ENCODE results near the gene SOD3. TPM values are rescaled to one million over a fixed set of nuclear protein-coding genes. Genes with fewer than 3 reads are reported as not detected.

The SOD3 gene
- total and polyA plus RNA-seq, 7 donors, result 3.2 to 164 (median 45.3) TPM

DNA sequence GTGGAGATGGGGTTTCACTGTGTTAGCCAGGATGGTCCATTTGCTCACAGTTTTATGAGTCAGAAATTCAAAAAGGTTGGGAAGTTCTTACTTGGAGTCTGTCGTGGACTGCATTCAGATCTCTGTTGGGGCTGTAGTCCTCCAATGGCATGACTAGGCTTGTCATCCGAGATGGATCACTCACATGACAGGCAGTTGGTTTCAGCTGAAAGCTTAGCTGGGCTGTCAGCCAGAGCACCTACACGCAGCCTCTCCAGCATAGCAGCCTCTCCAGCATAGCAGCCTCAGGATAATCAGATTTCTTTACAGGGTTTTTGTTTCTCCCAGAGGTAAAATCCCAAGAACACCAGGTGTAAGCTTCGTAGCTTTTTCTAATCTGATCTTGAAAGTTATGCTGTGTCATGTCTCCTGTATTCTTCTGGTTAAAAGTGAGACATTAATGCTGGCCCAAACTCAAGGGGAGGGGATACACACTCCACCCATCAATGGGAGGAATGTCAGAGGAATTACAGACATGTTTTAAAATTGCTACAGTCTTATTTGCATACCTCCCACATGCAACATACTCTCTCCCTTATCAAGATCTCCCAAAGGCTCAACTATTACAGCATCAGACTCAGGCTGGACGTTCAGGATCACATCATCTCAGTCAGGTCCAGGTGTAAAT lies 31.6 kb upstream of the SOD3 start:
- peaks cover 0 to 23% (median 9%) of the 10 kb centered on the region in 4 donors for H3K4me1 ChIP-seq
- H3K27ac ChIP-seq, result peak overlapping the region in 1 of 4 donors; percentile 64
- no peak for DNase-seq
- H3K4me3 ChIP-seq, result no peak overlapping the region
- H3K9me3 ChIP-seq, result no peaks in the 10 kb centered on the region
- TF ChIP-seq POLR2AphosphoS5 (IDR thresholded peaks at IDR 0.05), result no peak
- TF ChIP-seq EP300 (IDR thresholded peaks at IDR 0.05), result no peak
- TF ChIP-seq, protein P1, sequence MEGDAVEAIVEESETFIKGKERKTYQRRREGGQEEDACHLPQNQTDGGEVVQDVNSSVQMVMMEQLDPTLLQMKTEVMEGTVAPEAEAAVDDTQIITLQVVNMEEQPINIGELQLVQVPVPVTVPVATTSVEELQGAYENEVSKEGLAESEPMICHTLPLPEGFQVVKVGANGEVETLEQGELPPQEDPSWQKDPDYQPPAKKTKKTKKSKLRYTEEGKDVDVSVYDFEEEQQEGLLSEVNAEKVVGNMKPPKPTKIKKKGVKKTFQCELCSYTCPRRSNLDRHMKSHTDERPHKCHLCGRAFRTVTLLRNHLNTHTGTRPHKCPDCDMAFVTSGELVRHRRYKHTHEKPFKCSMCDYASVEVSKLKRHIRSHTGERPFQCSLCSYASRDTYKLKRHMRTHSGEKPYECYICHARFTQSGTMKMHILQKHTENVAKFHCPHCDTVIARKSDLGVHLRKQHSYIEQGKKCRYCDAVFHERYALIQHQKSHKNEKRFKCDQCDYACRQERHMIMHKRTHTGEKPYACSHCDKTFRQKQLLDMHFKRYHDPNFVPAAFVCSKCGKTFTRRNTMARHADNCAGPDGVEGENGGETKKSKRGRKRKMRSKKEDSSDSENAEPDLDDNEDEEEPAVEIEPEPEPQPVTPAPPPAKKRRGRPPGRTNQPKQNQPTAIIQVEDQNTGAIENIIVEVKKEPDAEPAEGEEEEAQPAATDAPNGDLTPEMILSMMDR (IDR thresholded peaks at IDR 0.05), result no peak
- no peak for TF ChIP-seq POLR2A (IDR thresholded peaks at IDR 0.05)
- H3K27me3 ChIP-seq, result no peaks in the 10 kb centered on the region
- intact Hi-C loops (cut with DNase I), result no loop called here
- 75 to 80% methylated on average over 5 of the region's 5 CpGs for WGBS, 2 donors
- no peaks in the 10 kb centered on the region for H3K36me3 ChIP-seq

DNA sequence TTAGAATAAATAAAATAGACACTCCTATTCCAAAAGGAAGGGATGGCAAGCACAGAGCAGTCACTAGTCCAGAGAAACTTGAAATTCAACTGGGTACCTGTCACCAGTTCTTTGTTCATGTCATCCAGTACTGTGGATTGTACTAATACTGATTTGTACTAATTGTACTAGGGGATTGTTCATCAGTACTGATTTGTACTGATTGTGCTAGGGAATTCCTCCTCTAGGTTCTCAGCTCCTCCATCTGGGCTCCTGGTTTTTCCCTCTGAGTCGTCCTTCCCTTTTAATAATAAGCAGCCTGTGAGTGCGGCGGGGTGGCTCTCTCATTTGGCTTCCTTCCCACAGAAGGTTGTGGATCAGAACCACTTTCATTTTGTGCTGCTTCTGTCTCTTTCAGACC lies 31.0 kb upstream of the SOD3 start:
- 79 to 80% methylated on average over 3 of the region's 3 CpGs for WGBS, 2 donors
- H3K27me3 ChIP-seq, result no peaks in the 10 kb centered on the region
- peaks cover 0 to 23% (median 9%) of the 10 kb centered on the region in 4 donors for H3K4me1 ChIP-seq
- no peak overlapping the region for H3K4me3 ChIP-seq
- TF ChIP-seq POLR2A (IDR thresholded peaks at IDR 0.05), result no peak
- no peak for TF ChIP-seq EP300 (IDR thresholded peaks at IDR 0.05)
- TF ChIP-seq POLR2AphosphoS5 (IDR thresholded peaks at IDR 0.05), result no peak
- TF ChIP-seq, protein P1 (IDR thresholded peaks at IDR 0.05), result no peak
- peak overlapping the region in 2 of 4 donors; percentile 17 to 64 for H3K27ac ChIP-seq
- no peaks in the 10 kb centered on the region for H3K9me3 ChIP-seq
- no peaks in the 10 kb centered on the region for H3K36me3 ChIP-seq
- no peak for DNase-seq
- intact Hi-C loops (cut with DNase I), result no loop called here

DNA sequence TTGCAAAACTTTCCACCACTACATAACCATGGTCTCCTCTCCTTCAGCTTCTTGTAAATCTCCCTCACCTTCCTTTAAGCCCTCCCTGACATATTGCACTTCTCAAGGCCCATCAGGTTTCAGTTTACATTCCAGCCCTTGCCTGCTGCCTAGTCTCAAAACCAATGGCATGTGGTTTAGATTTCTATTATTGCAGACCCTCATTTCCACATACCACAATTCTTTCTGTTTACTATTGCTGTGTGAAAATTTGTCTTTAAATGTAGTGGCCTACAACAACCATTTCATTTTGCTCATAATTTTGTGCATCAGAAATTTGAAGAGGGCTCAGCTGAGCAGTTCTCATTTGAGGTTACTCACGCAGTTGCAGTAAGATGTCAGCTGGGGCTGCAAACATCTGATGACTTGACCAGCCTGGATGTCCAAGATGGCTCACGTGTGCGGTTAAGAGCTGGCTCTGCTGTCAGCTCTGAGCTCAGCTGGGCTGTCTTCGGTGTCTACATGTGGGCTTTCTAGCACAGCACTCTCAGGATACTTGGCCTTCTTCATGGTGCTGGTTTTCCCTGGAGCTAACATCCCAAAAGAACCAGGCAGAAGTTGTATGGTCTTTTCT lies 29.9 kb upstream of the SOD3 start:
- peak overlapping the region in 3 of 4 donors; percentile 17 to 64 (median 49) for H3K27ac ChIP-seq
- no peak overlapping the region for H3K4me3 ChIP-seq
- peaks cover 0 to 32% (median 12%) of the 10 kb centered on the region in 4 donors for H3K4me1 ChIP-seq
- no peak for DNase-seq
- H3K36me3 ChIP-seq, result no peaks in the 10 kb centered on the region
- TF ChIP-seq POLR2A (IDR thresholded peaks at IDR 0.05) (no peak), POLR2AphosphoS5 (IDR thresholded peaks at IDR 0.05) (no peak), EP300 (IDR thresholded peaks at IDR 0.05) (no peak)
- TF ChIP-seq, protein P1 (IDR thresholded peaks at IDR 0.05), result no peak
- WGBS, 2 donors, result 79 to 88% methylated on average over 4 of the region's 4 CpGs
- H3K27me3 ChIP-seq, result no peaks in the 10 kb centered on the region
- H3K9me3 ChIP-seq, result no peaks in the 10 kb centered on the region
- intact Hi-C loops (cut with DNase I), result no loop called here

DNA sequence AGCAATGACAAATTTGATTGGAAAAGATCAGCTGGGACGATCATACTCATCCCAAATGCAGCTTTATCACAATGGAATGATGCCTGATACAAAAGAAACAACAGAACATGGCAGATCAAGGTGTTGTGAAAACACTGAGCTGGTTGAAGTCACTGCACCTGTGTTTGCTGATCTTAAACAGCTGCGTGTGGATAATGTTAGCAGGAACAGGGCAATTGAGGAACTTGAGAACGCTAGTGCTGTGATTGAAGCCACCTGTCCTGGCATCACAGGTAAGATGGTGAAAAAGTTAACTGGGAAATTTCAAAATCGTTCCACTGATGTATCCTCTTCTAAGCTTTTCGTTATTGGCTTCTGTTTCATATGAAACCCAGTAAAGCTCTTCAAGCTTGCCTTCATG lies 27.4 kb upstream of the SOD3 start:
- Histone ChIP-seq H3K36me3 (no peaks in the 10 kb centered on the region), H3K27me3 (no peaks in the 10 kb centered on the region), H3K9me3 (no peaks in the 10 kb centered on the region), H3K4me1 (peaks cover 0 to 43% (median 20%) of the 10 kb centered on the region in 4 donors), H3K27ac (no peak overlapping the region), H3K4me3 (no peak overlapping the region)
- no peak for DNase-seq
- TF ChIP-seq POLR2A (IDR thresholded peaks at IDR 0.05) (no peak), POLR2AphosphoS5 (IDR thresholded peaks at IDR 0.05) (no peak)
- intact Hi-C loops (cut with DNase I), result no loop called here
- 31 to 74% methylated on average over 5 of the region's 5 CpGs for WGBS, 2 donors

DNA sequence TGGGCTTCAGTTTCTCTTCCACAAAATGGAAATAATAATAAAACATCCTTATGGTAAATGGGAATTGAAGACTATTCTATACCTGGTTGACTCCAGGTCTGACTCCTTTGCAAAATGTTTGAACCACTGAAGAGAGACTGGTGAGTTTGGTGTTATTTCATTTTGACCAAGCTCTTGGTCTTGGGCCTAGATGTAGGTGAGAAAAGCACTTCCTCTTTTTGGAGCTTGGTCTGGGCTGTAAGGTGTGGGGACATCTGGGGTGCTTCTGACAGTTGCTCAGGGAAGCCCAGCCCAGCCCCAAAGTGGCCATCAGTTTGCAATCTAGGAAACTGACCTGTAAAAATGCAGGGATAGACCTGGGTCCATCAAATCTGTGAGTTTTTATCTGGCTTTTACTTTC lies 26.8 kb upstream of the SOD3 start:
- Histone ChIP-seq H3K36me3 (no peaks in the 10 kb centered on the region), H3K4me3 (no peak overlapping the region), H3K27ac (no peak overlapping the region), H3K27me3 (no peaks in the 10 kb centered on the region), H3K4me1 (peaks cover 0 to 38% (median 20%) of the 10 kb centered on the region in 4 donors), H3K9me3 (no peaks in the 10 kb centered on the region)
- no peak for TF ChIP-seq POLR2A (IDR thresholded peaks at IDR 0.05)
- TF ChIP-seq, protein P1 (IDR thresholded peaks at IDR 0.05), result no peak
- no peak for TF ChIP-seq POLR2AphosphoS5 (IDR thresholded peaks at IDR 0.05)
- no peak for TF ChIP-seq EP300 (IDR thresholded peaks at IDR 0.05)
- DNase-seq, result no peak
- intact Hi-C loops (cut with DNase I), result no loop called here

All from sigmoid colon (tissue), 7 donors.